ENCODE results near the gene PARP1. TPM values are rescaled to one million over a fixed set of nuclear protein-coding genes. Genes with fewer than 3 reads are reported as not detected.

Gene PARP1
- total RNA-seq, 1 experiment from 2014 or later, result 263 TPM

- no peaks in the 10 kb centered on the region for H3K9me3 ChIP-seq (ENCODE audit: low read depth, low read length, poor library complexity, severe bottlenecking)
- peak overlapping the region; percentile 92 for H3K4me3 ChIP-seq (ENCODE audit: low read depth, low read length, poor library complexity, severe bottlenecking)
- ChIA-PET CTCF (no interaction called here), POLR2A (ENCODE audit: low non-redundant PET) (no interaction called here)
- peak overlapping the region; percentile 91 for H3K27ac ChIP-seq (ENCODE audit: low read depth, low read length, poor library complexity, severe bottlenecking)
- H3K27me3 ChIP-seq (replicated peaks; ENCODE audit: insufficient read depth, low read depth, low read length, poor library complexity), result no peaks in the 10 kb centered on the region
- TF ChIP-seq CTCF (conservative IDR thresholded peaks at IDR 0.05; ENCODE audit: low read depth, low read length) (no peak), EZH2 (IDR thresholded peaks at IDR 0.05; ENCODE audit: borderline replicate concordance, low read depth, low read length, poor library complexity, severe bottlenecking) (no peak)
- intact Hi-C loops (cut with micrococcal nuclease; ENCODE audit: unreplicated experiment), result no loop called here
- BruUV-seq (replicated peaks), result no TSS peak
- H3K36me3 ChIP-seq (ENCODE audit: insufficient read depth, low read length, poor library complexity, severe bottlenecking), result peaks cover 5% of the 10 kb centered on the region
- H3K4me1 ChIP-seq (ENCODE audit: insufficient read depth, low read length, poor library complexity, severe bottlenecking), result peaks cover 34% of the 10 kb centered on the region
- no peak for DNase-seq (ENCODE audit: low spot score)
Measured at GRCh38 chr1:226407199-226407496, 745 bp downstream of the PARP1 start.

- POLR2A ChIA-PET (ENCODE audit: low non-redundant PET), result no interaction called here
- H3K4me1 ChIP-seq (ENCODE audit: insufficient read depth, low read length, poor library complexity, severe bottlenecking), result peaks cover 39% of the 10 kb centered on the region
- no peaks in the 10 kb centered on the region for H3K27me3 ChIP-seq (replicated peaks; ENCODE audit: insufficient read depth, low read depth, low read length, poor library complexity)
- H3K9me3 ChIP-seq (ENCODE audit: low read depth, low read length, poor library complexity, severe bottlenecking), result no peaks in the 10 kb centered on the region
- intact Hi-C loops (cut with micrococcal nuclease; ENCODE audit: unreplicated experiment), result no loop called here
- no peak for DNase-seq (ENCODE audit: low spot score)
- peaks cover 12% of the 10 kb centered on the region for H3K36me3 ChIP-seq (ENCODE audit: insufficient read depth, low read length, poor library complexity, severe bottlenecking)
- CTCF ChIA-PET, result no interaction called here
- peak overlapping the region; percentile 92 for H3K4me3 ChIP-seq (ENCODE audit: low read depth, low read length, poor library complexity, severe bottlenecking)
- no TSS peak for BruUV-seq (replicated peaks)
- peak overlapping the region; percentile 91 for H3K27ac ChIP-seq (ENCODE audit: low read depth, low read length, poor library complexity, severe bottlenecking)
- TF ChIP-seq CTCF (conservative IDR thresholded peaks at IDR 0.05; ENCODE audit: low read depth, low read length) (no peak), EZH2 (IDR thresholded peaks at IDR 0.05; ENCODE audit: borderline replicate concordance, low read depth, low read length, poor library complexity, severe bottlenecking) (no peak)
Measured at GRCh38 chr1:226406401-226406881, 1.5 kb downstream of the PARP1 start.

- Histone ChIP-seq H3K27ac (ENCODE audit: low read depth, low read length, poor library complexity, severe bottlenecking) (no peak overlapping the region), H3K4me1 (ENCODE audit: insufficient read depth, low read length, poor library complexity, severe bottlenecking) (peaks cover 40% of the 10 kb centered on the region), H3K9me3 (ENCODE audit: low read depth, low read length, poor library complexity, severe bottlenecking) (no peaks in the 10 kb centered on the region), H3K27me3 (replicated peaks; ENCODE audit: insufficient read depth, low read depth, low read length, poor library complexity) (no peaks in the 10 kb centered on the region), H3K4me3 (ENCODE audit: low read depth, low read length, poor library complexity, severe bottlenecking) (no peak overlapping the region), H3K36me3 (ENCODE audit: insufficient read depth, low read length, poor library complexity, severe bottlenecking) (peaks cover 21% of the 10 kb centered on the region)
- BruUV-seq (replicated peaks), result no TSS peak
- POLR2A ChIA-PET (ENCODE audit: low non-redundant PET), result no interaction called here
- CTCF ChIA-PET, result no interaction called here
- no peak for TF ChIP-seq EZH2 (IDR thresholded peaks at IDR 0.05; ENCODE audit: borderline replicate concordance, low read depth, low read length, poor library complexity, severe bottlenecking)
- no peak for TF ChIP-seq CTCF (conservative IDR thresholded peaks at IDR 0.05; ENCODE audit: low read depth, low read length)
- no peak for DNase-seq (ENCODE audit: low spot score)
- intact Hi-C loops (cut with micrococcal nuclease; ENCODE audit: unreplicated experiment), result no loop called here
Measured at GRCh38 chr1:226405411-226405988, 2.4 kb downstream of the PARP1 start.

Data from A673 (cell line).